K562 (cell line): ENCODE measurements around the gene SCFD2.

ENCODE experiments used
- CBFB ChIP-seq: sonication (generic); formaldehyde crosslinking; IDR thresholded peaks from 2 replicates; pipeline ENCODE4 v1.4.0; 2020; ENCODE audit warnings: mild to moderate bottlenecking, missing genetic modification reagents
- E2F5 ChIP-seq: sonication (generic); formaldehyde crosslinking; IDR thresholded peaks from 2 replicates; pipeline ENCODE4 v1.8.0; 2022; ENCODE audit warnings: mild to moderate bottlenecking, missing genetic modification reagents
- NR2C2 ChIP-seq, 2 experiments: fragments of 200-800 bp in 1 of 2; sonication (Bioruptor generic) in 1 of 2; sonication (generic) in 1 of 2; formaldehyde crosslinking in 1 of 2; IDR thresholded peaks; 2 replicates each; pipeline versions ENCODE4 v1.6.1 to v1.8.0; 2016 to 2022; ENCODE audit warnings: mild to moderate bottlenecking in 1 of 2, missing compliant biosample characterization in 1 of 2, missing genetic modification characterization in 1 of 2, missing genetic modification reagents in 1 of 2
- ZC3H8 ChIP-seq: fragments of 450-650 bp; IDR thresholded peaks from 2 replicates; pipeline ENCODE4 v1.6.1; 2017
- TF ChIP-seq, protein P1 (sequence below), 3 experiments: IDR thresholded peaks in 2 of 3; conservative IDR thresholded peaks in 1 of 3; 2 replicates each; pipeline ENCODE4 v1.5.1; 2011 to 2012; ENCODE audit warnings: low read length in 3 of 3, mild to moderate bottlenecking in 3 of 3, control low read depth in 2 of 3, improper control_type of control experiment in 1 of 3, inconsistent platforms in 1 of 3, low read depth in 1 of 3, mixed read lengths in 1 of 3, moderate library complexity in 1 of 3; ENCODE audit not compliant: insufficient read depth in 2 of 3
- TF ChIP-seq, protein P2 (sequence below): sonication (generic); formaldehyde crosslinking; IDR thresholded peaks from 2 replicates; pipeline ENCODE4 v1.8.0; 2022; ENCODE audit warnings: missing genetic modification reagents, mild to moderate bottlenecking, moderate library complexity, borderline replicate concordance
- TF ChIP-seq, protein P3 (sequence below), 2 experiments: fragments of 250-450 bp in 1 of 2; fragments of 450-650 bp in 1 of 2; sonication (Bioruptor Pico) in 1 of 2; IDR thresholded peaks; 2 replicates each; pipeline versions ENCODE4 v1.6.1 to v1.8.0; 2016 to 2021; ENCODE audit warnings: mild to moderate bottlenecking in 2 of 2, moderate library complexity in 2 of 2, missing compliant biosample characterization in 1 of 2, missing genetic modification characterization in 1 of 2

DNA sequence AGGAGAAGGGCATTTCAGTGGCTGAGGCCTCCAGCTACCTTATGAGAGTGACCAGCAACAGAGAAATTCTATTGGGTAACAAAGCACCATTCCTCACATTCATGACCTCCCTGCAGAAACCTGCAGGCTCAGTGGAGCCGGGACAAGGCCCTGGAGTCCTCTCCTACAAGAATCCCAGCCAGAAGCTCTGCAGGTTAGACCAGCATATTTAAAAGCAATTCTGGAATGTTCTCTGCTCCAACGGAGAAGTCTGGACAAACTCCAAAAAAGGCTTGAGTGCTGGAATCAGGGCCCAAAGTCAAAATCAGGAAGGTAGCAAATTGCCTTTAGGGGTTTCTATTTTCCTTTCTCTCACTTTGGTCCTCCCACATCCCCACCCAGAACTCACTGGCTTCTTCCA lies 202.9 kb downstream of the SCFD2 start:
- TF ChIP-seq CBFB (no peak), ZC3H8 (no peak), NR2C2 (CRISPR knock-in tag; IDR thresholded peaks at IDR 0.05) (no peak), NR2C2 (tag; IDR thresholded peaks at IDR 0.05) (no peak), E2F5 (no peak)
- TF ChIP-seq, protein P1, sequence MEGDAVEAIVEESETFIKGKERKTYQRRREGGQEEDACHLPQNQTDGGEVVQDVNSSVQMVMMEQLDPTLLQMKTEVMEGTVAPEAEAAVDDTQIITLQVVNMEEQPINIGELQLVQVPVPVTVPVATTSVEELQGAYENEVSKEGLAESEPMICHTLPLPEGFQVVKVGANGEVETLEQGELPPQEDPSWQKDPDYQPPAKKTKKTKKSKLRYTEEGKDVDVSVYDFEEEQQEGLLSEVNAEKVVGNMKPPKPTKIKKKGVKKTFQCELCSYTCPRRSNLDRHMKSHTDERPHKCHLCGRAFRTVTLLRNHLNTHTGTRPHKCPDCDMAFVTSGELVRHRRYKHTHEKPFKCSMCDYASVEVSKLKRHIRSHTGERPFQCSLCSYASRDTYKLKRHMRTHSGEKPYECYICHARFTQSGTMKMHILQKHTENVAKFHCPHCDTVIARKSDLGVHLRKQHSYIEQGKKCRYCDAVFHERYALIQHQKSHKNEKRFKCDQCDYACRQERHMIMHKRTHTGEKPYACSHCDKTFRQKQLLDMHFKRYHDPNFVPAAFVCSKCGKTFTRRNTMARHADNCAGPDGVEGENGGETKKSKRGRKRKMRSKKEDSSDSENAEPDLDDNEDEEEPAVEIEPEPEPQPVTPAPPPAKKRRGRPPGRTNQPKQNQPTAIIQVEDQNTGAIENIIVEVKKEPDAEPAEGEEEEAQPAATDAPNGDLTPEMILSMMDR (IDR thresholded peaks at IDR 0.05 in 2 of 3, conservative IDR thresholded peaks at IDR 0.05 in 1 of 3; ENCODE audit: insufficient read depth in 2 of 3, low read depth in 1 of 3, low read length in 3 of 3) = no peak
- TF ChIP-seq, protein P2, sequence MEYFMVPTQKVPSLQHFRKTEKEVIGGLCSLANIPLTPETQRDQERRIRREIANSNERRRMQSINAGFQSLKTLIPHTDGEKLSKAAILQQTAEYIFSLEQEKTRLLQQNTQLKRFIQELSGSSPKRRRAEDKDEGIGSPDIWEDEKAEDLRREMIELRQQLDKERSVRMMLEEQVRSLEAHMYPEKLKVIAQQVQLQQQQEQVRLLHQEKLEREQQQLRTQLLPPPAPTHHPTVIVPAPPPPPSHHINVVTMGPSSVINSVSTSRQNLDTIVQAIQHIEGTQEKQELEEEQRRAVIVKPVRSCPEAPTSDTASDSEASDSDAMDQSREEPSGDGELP (CRISPR knock-in tag) = no peak
- TF ChIP-seq, protein P3, sequence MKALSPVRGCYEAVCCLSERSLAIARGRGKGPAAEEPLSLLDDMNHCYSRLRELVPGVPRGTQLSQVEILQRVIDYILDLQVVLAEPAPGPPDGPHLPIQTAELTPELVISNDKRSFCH (CRISPR knock-in tag; IDR thresholded peaks at IDR 0.05) = no peak
- TF ChIP-seq, protein P3 (tag; IDR thresholded peaks at IDR 0.05) = no peak
